DOHH2 (cell line): Measurements from ENCODE around the gene PGA3.

Experiments
- CTCF ChIP-seq: fragments of 200-600 bp; sonication (generic); IDR thresholded peaks from one replicate; pipeline ENCODE4 v1.5.1; 2014; ENCODE audit warnings: antibody characterized with exemption, mild to moderate bottlenecking, low read depth, low read length; ENCODE audit not compliant: poor library complexity, severe bottlenecking
- EZH2phosphoT487 ChIP-seq: fragments of 200-600 bp; sonication (generic); IDR thresholded peaks from 2 replicates; pipeline ENCODE4 v1.6.1; 2017; ENCODE audit warnings: borderline replicate concordance, mild to moderate bottlenecking, antibody characterized with exemption, low read length, moderate library complexity, mixed read lengths

DNA sequence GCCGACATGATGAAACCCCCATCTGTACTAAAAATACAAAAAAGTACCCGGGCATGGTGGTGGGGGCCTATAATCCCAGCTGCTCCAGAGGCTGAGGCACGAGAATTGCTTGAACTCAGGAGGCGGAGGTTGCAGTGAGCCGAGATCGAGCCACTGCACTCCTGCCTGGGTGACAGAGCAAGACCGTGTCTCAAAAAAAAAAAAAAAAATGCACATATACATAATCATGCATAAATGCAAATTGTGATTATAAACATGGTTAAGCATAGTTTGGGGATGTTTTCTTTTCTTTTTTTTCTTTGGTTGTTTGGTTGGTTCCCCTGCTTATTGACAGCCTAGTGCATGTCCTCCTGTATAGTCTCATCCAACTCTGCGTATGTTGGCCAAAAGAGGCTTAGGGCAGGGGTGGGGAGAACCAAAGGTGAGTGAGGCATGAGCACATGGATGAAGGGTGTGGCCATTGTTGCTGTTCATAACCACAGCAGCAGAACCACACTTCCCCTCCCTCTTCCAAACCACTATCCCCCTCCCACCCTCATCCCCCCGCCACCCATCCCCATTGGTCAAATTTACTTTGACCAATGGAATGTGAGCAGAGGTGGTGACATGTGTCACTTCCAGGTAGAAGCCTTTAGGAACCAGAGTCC is 35.1 kb upstream of the PGA3 start:
- TF ChIP-seq CTCF, result no peak
- no peak for TF ChIP-seq EZH2phosphoT487
